Embryonic facial prominence (tissue), 1 donor: Measurements from ENCODE around the gene JUND.

Experiments used
- DNase-seq: peaks from one replicate; pipeline ENCODE4 v3.0.0-alpha.2; 2016; ENCODE audit errors: extremely low spot score

Gene JUND

GRCh38 chr19:18290302-18291018 is 9.0 kb upstream of the JUND start:
- no peak for DNase-seq

- DNase-seq: no peak
Observed at GRCh38 chr19:18289471-18290301, 8.3 kb upstream of the JUND start.

- DNase-seq: no peak
Observed at GRCh38 chr19:18287836-18288772, 6.7 kb upstream of the JUND start.

- no peak for DNase-seq
Observed at GRCh38 chr19:18286973-18287635, 5.7 kb upstream of the JUND start.

DNA sequence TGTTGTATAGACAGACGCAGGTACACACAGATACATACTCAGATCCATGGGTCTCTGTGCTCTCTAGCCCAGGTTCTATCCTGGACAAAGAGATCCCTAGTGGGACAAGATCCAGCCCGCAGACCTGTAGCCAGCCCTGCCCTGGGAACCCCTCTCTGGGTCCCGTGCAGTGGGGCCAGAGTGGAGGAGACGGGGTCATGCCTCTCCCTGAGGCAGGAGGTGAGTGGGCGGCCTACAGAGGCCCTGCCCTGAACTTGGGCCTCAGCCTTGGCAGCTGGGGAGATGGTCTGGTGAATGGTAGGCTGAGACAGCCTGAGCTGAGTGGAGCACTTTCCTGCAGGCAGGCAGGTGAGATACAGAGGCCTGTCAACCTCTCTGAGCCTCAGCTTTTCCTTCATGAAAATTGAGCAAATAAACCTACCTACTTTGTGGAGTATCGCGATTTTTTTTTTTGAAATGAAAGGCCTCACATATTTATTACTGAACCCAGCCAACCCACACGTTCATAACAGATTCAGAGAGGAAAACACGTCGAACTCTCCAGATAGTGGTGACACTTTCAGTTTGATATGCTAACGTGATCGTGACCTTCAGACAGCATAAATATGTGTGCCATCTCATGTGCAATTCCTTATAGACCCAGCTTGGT is 3.4 kb upstream of the JUND start:
- no peak for DNase-seq

DNA sequence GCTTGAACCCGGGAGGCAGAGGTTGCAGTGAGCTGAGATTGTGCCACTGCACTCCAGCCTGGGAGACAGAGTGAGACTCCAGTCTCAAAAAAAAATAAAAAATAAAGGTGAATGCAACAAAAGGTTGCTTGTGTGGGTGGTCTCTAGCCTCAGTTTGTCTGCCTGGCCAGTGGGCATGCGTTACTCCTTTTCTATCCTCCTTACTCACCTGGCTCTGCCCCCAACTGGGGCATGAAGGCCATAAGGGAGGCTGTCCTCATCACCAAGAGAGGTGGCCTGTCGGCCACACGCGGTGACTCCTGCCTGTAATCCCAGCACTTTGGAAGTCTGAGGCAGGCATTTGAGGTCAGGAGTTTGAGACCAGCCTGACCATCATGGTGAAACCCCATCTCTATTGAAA is 1.9 kb upstream of the JUND start:
- DNase-seq: no peak

GRCh38 chr19:18282788-18283141 is 1.3 kb upstream of the JUND start:
- no peak for DNase-seq

DNA sequence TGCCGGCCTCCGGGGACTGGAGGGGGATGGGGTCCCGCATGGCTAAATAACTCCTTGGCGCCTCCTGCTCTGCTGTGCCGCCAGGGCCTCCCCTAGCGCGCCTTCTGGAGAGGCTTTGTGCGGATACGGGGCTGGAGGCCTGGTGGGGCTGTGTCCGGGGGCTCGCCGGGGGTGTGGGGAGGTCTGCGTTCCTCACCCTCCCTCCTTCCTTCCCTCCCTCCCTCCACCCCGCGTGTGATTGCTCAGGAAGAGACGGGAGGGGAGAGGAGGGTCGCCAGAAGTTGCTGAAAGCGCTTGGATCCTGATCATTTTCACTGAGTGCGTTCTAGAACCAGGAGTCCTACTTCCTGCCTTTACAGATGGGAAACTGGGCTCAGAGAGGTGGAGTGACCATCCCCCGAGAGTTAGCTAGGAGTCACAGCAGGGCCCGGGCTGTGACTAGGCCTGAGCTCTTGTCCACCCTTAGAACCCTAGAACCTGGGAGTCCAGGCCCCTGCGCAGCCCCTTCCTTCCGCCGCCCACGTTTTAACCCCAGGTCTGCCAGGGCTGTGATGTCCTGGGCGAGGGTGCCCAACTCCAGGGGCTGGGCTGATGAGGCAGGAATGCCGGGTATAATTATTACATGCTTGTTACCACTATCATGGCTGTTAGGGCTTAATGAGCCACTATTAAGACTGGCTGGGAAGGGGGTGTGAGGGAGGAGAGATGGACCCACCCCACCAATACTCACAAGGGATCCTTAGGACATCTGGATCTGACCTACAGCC is 782 bp upstream of the JUND start:
- peak; percentile 94 for DNase-seq

DNA sequence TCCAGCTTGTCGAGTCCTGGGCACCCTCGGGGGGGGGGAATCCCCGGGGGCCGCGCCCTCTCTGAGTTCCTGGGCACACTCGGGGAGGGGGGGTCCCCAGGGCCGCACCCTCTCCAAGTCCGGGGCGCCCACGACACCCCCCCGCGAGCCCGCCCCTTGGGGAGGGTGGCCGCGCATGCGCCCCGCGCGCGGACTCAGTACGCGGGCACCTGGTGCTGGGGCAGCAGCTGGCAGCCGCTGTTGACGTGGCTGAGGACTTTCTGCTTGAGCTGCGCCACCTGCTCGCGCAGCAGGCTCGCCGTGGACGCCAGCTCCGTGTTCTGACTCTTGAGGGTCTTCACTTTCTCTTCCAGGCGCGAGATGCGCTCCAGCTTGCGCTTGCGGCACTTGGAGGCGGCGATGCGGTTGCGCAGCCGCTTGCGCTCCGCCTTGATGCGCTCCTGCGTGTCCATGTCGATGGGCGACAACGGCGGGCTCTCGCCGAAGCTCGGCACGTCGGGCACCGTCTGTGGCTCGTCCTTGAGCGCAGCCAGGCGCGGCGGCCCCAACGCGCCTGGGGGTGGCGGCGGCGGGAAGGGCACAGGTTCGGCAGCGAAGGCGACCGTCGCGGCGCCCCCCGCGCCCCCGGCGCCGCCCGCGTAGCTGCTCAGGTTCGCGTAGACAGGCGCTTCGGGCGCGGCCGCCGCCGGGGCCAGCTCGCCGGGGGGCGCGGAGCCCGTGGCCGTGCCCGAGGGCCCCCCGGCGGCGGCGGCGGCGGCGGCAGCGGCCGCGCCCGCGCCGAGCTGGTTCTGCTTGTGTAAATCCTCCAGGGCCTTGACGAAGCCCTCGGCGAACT is 958 bp downstream of the JUND start:
- DNase-seq: no peak

DNA sequence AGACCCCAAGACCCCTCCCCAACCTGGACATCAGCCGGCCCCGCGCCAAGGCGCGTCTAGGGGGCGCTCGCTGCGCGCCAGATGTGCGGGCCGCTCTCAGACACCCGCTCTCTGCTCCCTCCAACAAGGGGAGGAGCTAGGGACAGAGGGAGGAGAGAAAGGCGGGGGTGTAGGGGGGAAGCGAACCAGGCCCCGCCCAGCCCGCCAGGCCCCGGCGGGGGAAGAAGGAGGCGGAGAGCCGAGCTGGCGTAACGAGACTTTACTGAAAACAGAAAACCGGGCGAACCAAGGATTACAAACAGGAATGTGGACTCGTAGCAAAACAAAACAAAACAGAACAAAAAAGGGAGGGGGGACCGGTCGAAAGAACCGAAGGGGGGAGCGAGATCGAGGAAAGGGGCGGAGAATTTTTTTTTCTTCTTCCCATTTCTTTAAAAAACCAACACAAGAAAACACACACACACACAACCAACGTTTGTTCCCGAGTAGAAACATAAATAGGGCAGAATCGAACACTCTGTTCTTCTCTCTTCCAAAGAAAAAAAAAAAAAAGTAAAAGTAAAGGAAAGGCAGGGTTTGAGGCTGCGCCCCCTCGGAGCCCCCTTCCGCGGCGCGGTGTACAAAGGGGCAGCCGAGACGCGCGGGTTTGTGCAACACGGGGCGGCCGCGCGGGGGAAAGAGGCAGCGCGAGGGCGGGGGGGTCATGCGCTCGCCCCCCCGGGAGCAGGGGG is 1.7 kb downstream of the JUND start:
- DNase-seq: peak; percentile 92

- DNase-seq: no peak
Observed at GRCh38 chr19:18279266-18279515, 2.2 kb downstream of the JUND start.

- no peak for DNase-seq
Observed at GRCh38 chr19:18278521-18279265, 2.7 kb downstream of the JUND start.

DNA sequence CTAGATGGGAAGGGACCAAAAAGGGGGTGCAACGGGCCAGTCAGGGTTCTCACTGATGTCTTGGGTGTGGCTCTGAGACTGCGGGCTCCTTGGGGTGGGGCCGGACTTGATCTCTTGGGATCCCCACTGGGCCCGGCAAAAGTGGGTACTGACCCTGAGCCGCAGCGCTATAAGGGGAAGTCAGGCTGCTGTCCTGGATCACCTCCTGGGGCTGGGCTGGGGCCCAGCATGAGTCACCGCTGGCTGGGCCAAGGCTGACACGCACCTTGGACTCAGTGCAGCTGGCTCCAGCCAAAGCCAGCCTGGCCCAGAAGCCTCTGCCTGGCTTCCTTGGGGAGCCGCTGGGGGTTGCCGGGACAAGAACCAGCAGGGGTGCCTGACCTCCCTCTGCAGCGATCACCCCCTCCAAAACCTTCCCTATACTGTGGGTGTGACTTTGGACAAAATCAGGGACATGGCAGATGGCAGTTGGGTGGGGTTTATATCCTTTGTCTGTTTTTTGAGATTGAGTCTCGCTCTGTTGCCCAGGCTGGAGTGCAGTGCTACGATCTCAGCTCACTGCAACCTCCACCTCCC is 6.6 kb downstream of the JUND start:
- no peak for DNase-seq

GRCh38 chr19:18274219-18274780 is 7.1 kb downstream of the JUND start, which contains the start of gene IQCN:
IQCN (minus strand) TSS chr19:18274452; CDS start chr19:18269478, 4,974 bp downstream.
- no peak for DNase-seq

DNA sequence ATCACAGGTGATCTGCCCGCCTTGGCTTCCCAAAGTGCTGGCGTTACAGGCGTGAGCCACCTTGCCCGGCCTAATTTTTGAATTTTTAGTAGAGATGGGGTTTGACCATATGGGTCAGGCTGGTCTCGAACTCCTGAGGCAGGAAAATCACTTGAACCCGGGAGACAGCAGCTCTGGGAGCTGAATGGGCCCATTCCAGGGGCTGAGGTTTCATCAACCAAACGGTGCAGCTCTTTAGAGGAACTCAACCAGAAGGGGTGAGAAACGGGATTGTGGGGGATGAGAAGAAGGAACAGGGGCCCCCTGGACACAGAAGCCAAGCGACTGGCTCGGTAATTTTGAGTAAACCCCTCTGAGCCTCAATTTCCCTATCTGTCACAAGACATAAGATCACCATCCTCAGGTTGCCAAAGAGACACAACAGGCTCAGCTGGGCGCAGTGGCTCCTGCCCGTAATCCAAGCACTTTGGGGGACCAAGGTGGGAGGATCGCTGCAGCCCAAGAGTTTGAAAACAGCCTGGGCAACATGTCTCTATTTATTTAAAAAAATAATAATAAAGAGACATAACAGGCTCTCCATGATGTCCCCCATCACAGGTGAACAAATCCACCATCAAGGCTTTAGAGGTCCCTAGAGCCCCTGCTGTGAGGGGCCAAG is 7.7 kb downstream of the JUND start:
- DNase-seq: no peak

- no peak for DNase-seq
Observed at GRCh38 chr19:18271433-18271841, 10.0 kb downstream of the JUND start.

DNA sequence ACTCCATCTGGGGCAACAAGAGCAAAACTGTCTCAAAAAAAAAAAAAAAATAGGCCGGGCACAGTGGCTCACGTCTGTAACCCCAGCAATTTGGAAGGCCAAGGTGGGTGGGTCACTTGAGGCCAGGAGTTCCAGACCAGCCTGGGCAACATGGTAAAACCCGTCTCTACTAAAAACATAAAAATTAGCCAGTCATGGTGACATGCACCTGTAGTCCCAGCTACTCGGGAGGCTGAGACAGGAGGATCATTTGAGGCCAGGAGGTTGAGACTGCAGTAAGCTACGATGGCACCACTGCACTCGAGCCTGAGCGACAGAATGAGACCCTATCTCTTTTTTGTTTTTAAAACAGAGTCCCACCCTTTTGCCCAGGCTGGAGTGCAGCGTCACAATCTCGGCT is 11.1 kb downstream of the JUND start:
- no peak for DNase-seq
